H1 (cell line): Measurements from ENCODE around the gene SLC2A1. TPM values are rescaled to one million over a fixed set of nuclear protein-coding genes. Genes with fewer than 3 reads are reported as not detected.

Source experiments
- CTCF ChIA-PET: fragments of 300-600 bp; sonication (Branson Sonifier 250); formaldehyde crosslinking; loops from one replicate; lab custom pipeline; 2021; ENCODE audit not compliant: partially characterized antibody; lab: Charles Lee
- POLR2A ChIA-PET: fragments of 300-600 bp; sonication (Branson Sonifier 250); formaldehyde crosslinking; loops from one replicate; lab custom pipeline; 2021; ENCODE audit warnings: inconsistent platforms; ENCODE audit not compliant: partially characterized antibody; lab: Charles Lee
- DNase-seq, 2 experiments: peaks; one replicate each; pipeline versions ENCODE4 v3.0.0 to v3.0.0-alpha.2; 2010 to 2022; ENCODE audit warnings: low spot score in 2 of 2, low read depth in 1 of 2, mixed read lengths in 1 of 2
- FAIRE-seq: peaks from 2 replicates; lab custom pipeline; 2011; peaks lifted over from hg19 to GRCh38; lab: Jason Lieb, UNC
- H2AFZ ChIP-seq: 2 replicates; pipeline ENCODE4 v1.8.1; 2012; ENCODE audit warnings: low read length, inconsistent platforms
- H2AK5ac ChIP-seq: 2 replicates; pipeline ENCODE4 v1.6.1; 2013; ENCODE audit warnings: low read depth, low read length
- H2BK120ac ChIP-seq: replicated peaks from 2 replicates; pipeline ENCODE3; 2013; ENCODE audit warnings: low read depth, low read length, inconsistent platforms
- H2BK12ac ChIP-seq: 2 replicates; pipeline ENCODE4 v1.6.1; 2013; ENCODE audit warnings: low read depth, low read length
- H2BK15ac ChIP-seq: 2 replicates; pipeline ENCODE4 v1.6.1; 2013; ENCODE audit warnings: low read length
- H2BK20ac ChIP-seq: 2 replicates; pipeline ENCODE4 v1.6.1; 2013; ENCODE audit warnings: low read length
- H2BK5ac ChIP-seq: 2 replicates; pipeline ENCODE4 v1.6.1; 2013; ENCODE audit warnings: low read depth, low read length
- H3K14ac ChIP-seq: 2 replicates; pipeline ENCODE4 v1.6.1; 2013; ENCODE audit warnings: inconsistent platforms; ENCODE audit not compliant: insufficient read length
- H3K18ac ChIP-seq: 2 replicates; pipeline ENCODE4 v1.6.1; 2013; ENCODE audit warnings: low read length; ENCODE audit errors: extremely low read depth
- H3K23ac ChIP-seq: 2 replicates; pipeline ENCODE4 v1.6.1; 2013; ENCODE audit warnings: inconsistent platforms; ENCODE audit not compliant: insufficient read length
- H3K23me2 ChIP-seq: 2 replicates; pipeline ENCODE4 v1.6.1; 2013; ENCODE audit warnings: low read depth, low read length
- H3K27ac ChIP-seq: 2 replicates; pipeline ENCODE4 v1.6.1; 2011; ENCODE audit warnings: low read depth, low read length, inconsistent platforms
- H3K27me3 ChIP-seq, 4 experiments: replicated peaks in 1 of 4; 1 replicate in 1 of 4; 2 replicates in 3 of 4; pipeline versions ENCODE4 v1.6.1 to v1.8.1; 2011 to 2013; ENCODE audit warnings: low read length in 3 of 4, mild to moderate bottlenecking in 3 of 4, inconsistent platforms in 2 of 4, mixed read lengths in 2 of 4, moderate library complexity in 1 of 4; ENCODE audit not compliant: control insufficient read depth in 3 of 4, insufficient read depth in 3 of 4; ENCODE audit errors: extremely low read depth in 1 of 4
- H3K36me3 ChIP-seq, 4 experiments: 2 replicates each; pipeline versions ENCODE4 v1.6.1 to v1.8.1; 2011 to 2013; ENCODE audit warnings: mild to moderate bottlenecking in 4 of 4, low read length in 3 of 4, moderate library complexity in 2 of 4, control low read depth in 1 of 4, inconsistent platforms in 1 of 4; ENCODE audit not compliant: insufficient read depth in 4 of 4, control insufficient read depth in 2 of 4
- H3K4ac ChIP-seq: replicated peaks from 2 replicates; pipeline ENCODE3; 2013; ENCODE audit warnings: low read length, low read depth, mixed read lengths, inconsistent platforms; ENCODE audit not compliant: insufficient read length
- H3K4me1 ChIP-seq, 4 experiments: replicated peaks in 1 of 4; 1 replicate in 1 of 4; 2 replicates in 3 of 4; pipeline versions ENCODE4 v1.6.1 to v1.8.1; 2011 to 2013; ENCODE audit warnings: low read length in 3 of 4, inconsistent platforms in 2 of 4, mixed read lengths in 1 of 4; ENCODE audit not compliant: insufficient read depth in 4 of 4, control insufficient read depth in 3 of 4
- H3K4me2 ChIP-seq, 2 experiments: 2 replicates each; pipeline versions ENCODE4 v1.6.1 to v1.8.1; 2011 to 2013; ENCODE audit warnings: low read depth in 2 of 2, low read length in 2 of 2, control low read depth in 1 of 2, inconsistent platforms in 1 of 2, mild to moderate bottlenecking in 1 of 2; ENCODE audit not compliant: insufficient read depth in 1 of 2
- H3K4me3 ChIP-seq, 4 experiments: fragments of 200-600, 300-600 bp in 1 of 4; sonication (generic), shearing (Covaris generic), sonication (Bioruptor Twin) in 1 of 4; 2 replicates each; pipeline versions ENCODE4 v1.5.1 to v1.8.1; 2011 to 2016; ENCODE audit warnings: low read length in 4 of 4, low read depth in 3 of 4, control low read depth in 2 of 4, inconsistent platforms in 2 of 4, mild to moderate bottlenecking in 2 of 4, mixed read lengths in 1 of 4, moderate library complexity in 1 of 4; ENCODE audit not compliant: insufficient read depth in 2 of 4; ENCODE audit errors: extremely low read depth in 1 of 4
- H3K56ac ChIP-seq: replicated peaks from 2 replicates; pipeline ENCODE3; 2013; ENCODE audit warnings: low read depth, mild to moderate bottlenecking, mixed read lengths, low read length, inconsistent platforms; ENCODE audit not compliant: insufficient read length
- H3K79me1 ChIP-seq: 2 replicates; pipeline ENCODE4 v1.6.1; 2013; ENCODE audit warnings: low read depth, low read length, control low read depth
- H3K79me2 ChIP-seq, 2 experiments: 2 replicates each; pipeline versions ENCODE4 v1.6.1 to v1.8.1; 2012 to 2013; ENCODE audit warnings: low read length in 2 of 2, mild to moderate bottlenecking in 2 of 2, inconsistent platforms in 1 of 2; ENCODE audit not compliant: insufficient read depth in 2 of 2, control insufficient read depth in 1 of 2
- H3K9ac ChIP-seq, 4 experiments: replicated peaks in 1 of 4; 1 replicate in 1 of 4; 2 replicates in 3 of 4; pipeline versions ENCODE4 v1.6.1 to v1.8.1; 2011 to 2013; ENCODE audit warnings: low read depth in 3 of 4, low read length in 3 of 4, control low read depth in 2 of 4, mild to moderate bottlenecking in 2 of 4, moderate library complexity in 2 of 4, inconsistent platforms in 1 of 4; ENCODE audit errors: extremely low read depth in 1 of 4
- H3K9me3 ChIP-seq, 2 experiments: 2 replicates each; pipeline versions ENCODE4 v1.6.1 to v1.8.1; 2012 to 2013; ENCODE audit warnings: mild to moderate bottlenecking in 2 of 2, moderate library complexity in 2 of 2, control low read depth in 1 of 2, inconsistent platforms in 1 of 2, low read depth in 1 of 2, low read length in 1 of 2, mixed read lengths in 1 of 2; ENCODE audit not compliant: insufficient read depth in 2 of 2
- H4K20me1 ChIP-seq, 2 experiments: replicated peaks in 1 of 2; 2 replicates each; pipeline versions ENCODE3 to v1.8.1; 2011 to 2013; ENCODE audit warnings: inconsistent platforms in 2 of 2, low read length in 2 of 2, mild to moderate bottlenecking in 1 of 2; ENCODE audit not compliant: insufficient read depth in 2 of 2, control insufficient read depth in 1 of 2
- H4K5ac ChIP-seq: 2 replicates; pipeline ENCODE4 v1.6.1; 2013; ENCODE audit warnings: low read length, low read depth, mixed read lengths, inconsistent platforms; ENCODE audit not compliant: insufficient read length
- H4K8ac ChIP-seq: 2 replicates; pipeline ENCODE4 v1.8.0; 2013; ENCODE audit warnings: mild to moderate bottlenecking, moderate library complexity, low read length, inconsistent platforms; ENCODE audit not compliant: insufficient read depth; ENCODE audit errors: extremely low read depth
- H4K91ac ChIP-seq: replicated peaks from 2 replicates; pipeline ENCODE3; 2013; ENCODE audit warnings: low read length, mixed read lengths, inconsistent platforms; ENCODE audit not compliant: insufficient read length
- ATF2 ChIP-seq: IDR thresholded peaks from 2 replicates; pipeline ENCODE4 v1.6.1; 2012; ENCODE audit warnings: low read length, inconsistent platforms
- CHD2 ChIP-seq: IDR thresholded peaks from 2 replicates; pipeline ENCODE4 v1.6.1; 2012; ENCODE audit warnings: low read length, improper control_type of control experiment
- EZH2 ChIP-seq: fragments of 200-600 bp; sonication (generic); IDR thresholded peaks from 2 replicates; pipeline ENCODE4 v1.7.1; 2012; ENCODE audit warnings: low read depth, mild to moderate bottlenecking, moderate library complexity, low read length, inconsistent platforms; ENCODE audit not compliant: severe bottlenecking
- GTF2F1 ChIP-seq: IDR thresholded peaks from 2 replicates; pipeline ENCODE4 v1.6.1; 2012; ENCODE audit warnings: low read depth, low read length, improper control_type of control experiment, borderline replicate concordance
- HDAC2 ChIP-seq, 2 experiments: fragments of 300-600 bp in 1 of 2; sonication (generic) in 1 of 2; IDR thresholded peaks; 2 replicates each; pipeline ENCODE4 v1.6.1; 2011 to 2012; ENCODE audit warnings: low read depth in 2 of 2, low read length in 2 of 2, mild to moderate bottlenecking in 2 of 2, moderate library complexity in 2 of 2, borderline replicate concordance in 1 of 2, inconsistent platforms in 1 of 2
- HDAC6 ChIP-seq: IDR thresholded peaks from one replicate; pipeline ENCODE4 v1.7.1; 2012; ENCODE audit warnings: low read depth, mild to moderate bottlenecking, inconsistent platforms, low read length, moderate library complexity
- KDM1A ChIP-seq: fragments of 200-600, 300-600 bp; sonication (generic); IDR thresholded peaks from 2 replicates; pipeline ENCODE4 v1.7.1; 2016; ENCODE audit warnings: mild to moderate bottlenecking, low read length, borderline replicate concordance
- POLR2A ChIP-seq, 2 experiments: IDR thresholded peaks; 1 replicate in 1 of 2; 2 replicates in 1 of 2; pipeline ENCODE4 v1.6.1; 2011; ENCODE audit warnings: low read depth in 2 of 2, low read length in 2 of 2, mild to moderate bottlenecking in 2 of 2; ENCODE audit errors: control extremely low read depth in 1 of 2
- POLR2AphosphoS5 ChIP-seq: IDR thresholded peaks from 2 replicates; pipeline ENCODE4 v1.6.1; 2011; ENCODE audit warnings: low read depth, low read length
- SP2 ChIP-seq: IDR thresholded peaks from 2 replicates; pipeline ENCODE4 v1.6.1; 2012; ENCODE audit warnings: mild to moderate bottlenecking, low read length, inconsistent platforms
- SP4 ChIP-seq: IDR thresholded peaks from 2 replicates; pipeline ENCODE4 v1.6.1; 2012; ENCODE audit warnings: low read length, inconsistent platforms
- TEAD4 ChIP-seq: IDR thresholded peaks from 2 replicates; pipeline ENCODE4 v1.6.1; 2012; ENCODE audit warnings: low read depth, low read length, inconsistent platforms, mixed read lengths
- WGBS, 2 experiments: shearing (Covaris generic) in 1 of 2; methylation state at CpG; one replicate each; pipeline versions ENCODE4 v1.1.6 to v1.1.7; 2013 to 2015; ENCODE audit warnings: low lambda C conversion rate in 2 of 2, mixed read lengths in 2 of 2, inconsistent platforms in 1 of 2, low coverage in 1 of 2, missing lambda C conversion rate in 1 of 2; ENCODE audit not compliant: insufficient replicate concordance in 2 of 2, insufficient coverage in 1 of 2, insufficient read length in 1 of 2; ENCODE audit errors: extremely low coverage in 1 of 2, missing lambda C conversion rate in 1 of 2; 5-methylcytosine and 5-hydroxymethylcytosine counted together
- polyA plus RNA-seq, 7 experiments: library from polyadenylated mRNA; depleted of rRNA in 3 of 7; stranded (reverse) in 5 of 7; unstranded in 2 of 7; fragments of >200 nt in 5 of 7; fragments of 200-250 nt in 2 of 7; gene quantifications; 1 replicate in 5 of 7; 2 replicates in 1 of 7; 4 replicates in 1 of 7; pipeline versions ENCODE4 v1.2.1 to v1.2.3, GENCODE V29; 2011 to 2013; ENCODE audit warnings: missing spikeins in 2 of 7, mixed read lengths in 2 of 7
- total RNA-seq: library from RNA; stranded (reverse); fragmentation: NEBNext Ultra II Directional; extraction: Animal tissue kit (Norgen Biotek cat#: 25700); gene quantifications from 2 replicates; pipeline ENCODE4 v1.2.1, GENCODE V29; 2021

The SLC2A1 gene
- total and polyA plus RNA-seq, 2 of the 8 experiments (the other 6 are each of a cell fraction or from before 2014, with no cell fraction given), result 230 to 308 TPM

- CTCF ChIA-PET, result interaction anchor here (0.7 to 1.4 kb wide), 2 partner anchors 36 to 196 kb away, joined by 3 to 5 read pairs; no protein-coding TSS in a partner anchor
- POLR2A ChIA-PET, result interaction anchor here (0.9 to 1.5 kb wide), 2 partner anchors 30 to 56 kb away, joined by 3 read pairs; partner anchors contain the start of gene ZNF691
- 64% methylated on average over 2 of the region's 2 CpGs; no CpG with 5 or more reads in 1 of the 2 experiments for WGBS, 2 experiments
- no peak for TF ChIP-seq SP4
- TF ChIP-seq SP2, result no peak
- no peak; the same call in 1 of the 2 replicates for TF ChIP-seq POLR2AphosphoS5
- TF ChIP-seq HDAC2 (IDR thresholded peaks at IDR 0.05; ENCODE audit: borderline replicate concordance in 1 of 2, low read depth in 2 of 2, low read length in 2 of 2), result no peak
- TF ChIP-seq POLR2A (IDR thresholded peaks at IDR 0.05; ENCODE audit: control extremely low read depth in 1 of 2, low read depth in 2 of 2, low read length in 2 of 2), result no peak
- no peak for TF ChIP-seq GTF2F1
- TF ChIP-seq TEAD4, result peak; percentile 52; the same call in 1 of the 2 replicates
- no peak for TF ChIP-seq KDM1A
- no peak for TF ChIP-seq ATF2
- TF ChIP-seq EZH2, result no peak
- no peak for TF ChIP-seq CHD2
- TF ChIP-seq HDAC6, result no peak
Observed at GRCh38 chr1:42877380-42877779, 81.3 kb downstream of the SLC2A1 start.

More at GRCh38 chr1:42877380-42877779, 81.3 kb downstream of the SLC2A1 start:
- H3K23ac ChIP-seq, result no peak overlapping the region
- H3K27ac ChIP-seq, result no peak overlapping the region
- H3K18ac ChIP-seq, result no peak overlapping the region
- H3K4ac ChIP-seq, result no peak overlapping the region
- no peaks in the 10 kb centered on the region for H3K27me3 ChIP-seq
- FAIRE-seq (peak; percentile 69), DNase-seq (no peak)
- no peak overlapping the region for H2BK12ac ChIP-seq
- no peak overlapping the region for H2BK5ac ChIP-seq
- H3K79me1 ChIP-seq, result no peaks in the 10 kb centered on the region
- H3K79me2 ChIP-seq, result no peaks in the 10 kb centered on the region
- H2BK15ac ChIP-seq, result no peak overlapping the region
- H3K4me3 ChIP-seq, result no peak overlapping the region
- H2BK20ac ChIP-seq, result no peak overlapping the region
- H3K4me2 ChIP-seq, result no peak overlapping the region
- no peak overlapping the region; a peak in 1 of 7 replicates for H3K9ac ChIP-seq
- H4K91ac ChIP-seq, result no peak overlapping the region
- no peaks in the 10 kb centered on the region for H4K20me1 ChIP-seq
- H3K56ac ChIP-seq, result no peak overlapping the region
- H2AK5ac ChIP-seq, result no peak overlapping the region
- no peak overlapping the region for H2BK120ac ChIP-seq
- peaks cover 0 to 3% (median under 1%) of the 10 kb centered on the region in 4 experiments; a peak in 3 of 7 replicates for H3K4me1 ChIP-seq
- no peak overlapping the region for H2AFZ ChIP-seq
- H4K5ac ChIP-seq, result no peak overlapping the region
- no peak overlapping the region for H4K8ac ChIP-seq
- H3K9me3 ChIP-seq, result peaks cover 0 to 3% of the 10 kb centered on the region in 2 experiments; a peak in 1 of 4 replicates
- no peaks in the 10 kb centered on the region; the same call in 1 of the 2 replicates for H3K23me2 ChIP-seq
- H3K14ac ChIP-seq, result peak overlapping the region; percentile 61
- H3K36me3 ChIP-seq, result no peaks in the 10 kb centered on the region
